Measurements from ENCODE around the gene LETM1. TPM values are rescaled to one million over a fixed set of nuclear protein-coding genes. Genes with fewer than 3 reads are reported as not detected.

Gene LETM1
- total RNA-seq, 1 experiment from 2014 or later = 102 TPM

DNA sequence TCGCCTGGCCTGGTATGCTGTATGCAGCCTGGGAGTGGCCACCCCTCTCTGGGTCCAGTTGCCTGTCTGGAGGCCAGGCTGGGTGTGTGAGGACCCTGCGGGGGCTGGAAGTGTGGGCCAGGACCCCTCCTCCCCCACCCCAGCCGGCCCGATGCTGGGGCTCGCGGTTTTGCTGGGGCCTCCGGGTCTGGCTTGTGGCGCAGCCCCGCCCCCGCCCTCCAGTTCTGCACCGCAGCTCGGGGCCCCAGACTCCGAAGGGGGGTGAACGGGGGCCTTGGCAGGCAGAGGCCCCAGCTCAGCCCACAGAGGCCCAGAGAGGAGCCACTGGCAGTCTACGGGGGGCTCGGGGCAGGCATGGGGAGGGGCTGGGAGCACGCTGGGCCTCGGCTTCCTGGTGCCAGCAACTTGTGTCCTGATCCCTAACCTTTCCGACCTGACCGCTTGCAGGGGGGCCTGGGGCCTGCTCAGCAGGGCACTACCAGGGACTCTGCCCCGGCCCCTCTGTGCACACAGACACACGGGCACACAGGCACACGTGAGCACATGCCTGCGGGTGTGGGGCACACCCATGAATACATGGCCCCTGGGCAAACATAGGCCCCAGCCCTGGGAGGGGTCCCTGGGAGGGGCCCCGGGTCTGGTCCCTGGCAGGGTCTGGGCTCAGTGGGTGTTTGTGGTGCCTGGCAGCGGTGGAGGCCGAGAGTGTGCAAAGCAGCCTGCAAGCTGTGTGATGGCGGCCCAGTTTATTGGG is 84.2 kb downstream of the LETM1 start:
- H3K27ac ChIP-seq (ENCODE audit: low read depth, low read length, poor library complexity, severe bottlenecking) = no peak overlapping the region
- no peak for DNase-seq (ENCODE audit: low spot score)
- no peaks in the 10 kb centered on the region for H3K36me3 ChIP-seq (ENCODE audit: insufficient read depth, low read length, poor library complexity, severe bottlenecking)
- no peaks in the 10 kb centered on the region for H3K27me3 ChIP-seq (replicated peaks; ENCODE audit: insufficient read depth, low read depth, low read length, poor library complexity)
- TF ChIP-seq, protein P1, sequence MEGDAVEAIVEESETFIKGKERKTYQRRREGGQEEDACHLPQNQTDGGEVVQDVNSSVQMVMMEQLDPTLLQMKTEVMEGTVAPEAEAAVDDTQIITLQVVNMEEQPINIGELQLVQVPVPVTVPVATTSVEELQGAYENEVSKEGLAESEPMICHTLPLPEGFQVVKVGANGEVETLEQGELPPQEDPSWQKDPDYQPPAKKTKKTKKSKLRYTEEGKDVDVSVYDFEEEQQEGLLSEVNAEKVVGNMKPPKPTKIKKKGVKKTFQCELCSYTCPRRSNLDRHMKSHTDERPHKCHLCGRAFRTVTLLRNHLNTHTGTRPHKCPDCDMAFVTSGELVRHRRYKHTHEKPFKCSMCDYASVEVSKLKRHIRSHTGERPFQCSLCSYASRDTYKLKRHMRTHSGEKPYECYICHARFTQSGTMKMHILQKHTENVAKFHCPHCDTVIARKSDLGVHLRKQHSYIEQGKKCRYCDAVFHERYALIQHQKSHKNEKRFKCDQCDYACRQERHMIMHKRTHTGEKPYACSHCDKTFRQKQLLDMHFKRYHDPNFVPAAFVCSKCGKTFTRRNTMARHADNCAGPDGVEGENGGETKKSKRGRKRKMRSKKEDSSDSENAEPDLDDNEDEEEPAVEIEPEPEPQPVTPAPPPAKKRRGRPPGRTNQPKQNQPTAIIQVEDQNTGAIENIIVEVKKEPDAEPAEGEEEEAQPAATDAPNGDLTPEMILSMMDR (conservative IDR thresholded peaks at IDR 0.05; ENCODE audit: low read depth, low read length) = no peak
- intact Hi-C loops (cut with micrococcal nuclease; ENCODE audit: unreplicated experiment) = no loop called here
- peaks cover 9% of the 10 kb centered on the region for H3K4me1 ChIP-seq (ENCODE audit: insufficient read depth, low read length, poor library complexity, severe bottlenecking)
- no TSS peak for BruUV-seq (replicated peaks)
- POLR2A ChIA-PET (ENCODE audit: low non-redundant PET) = no interaction called here
- H3K4me3 ChIP-seq (ENCODE audit: low read depth, low read length, poor library complexity, severe bottlenecking) = no peak overlapping the region
- H3K9me3 ChIP-seq (ENCODE audit: low read depth, low read length, poor library complexity, severe bottlenecking) = no peaks in the 10 kb centered on the region
- CTCF ChIA-PET = no interaction called here

DNA sequence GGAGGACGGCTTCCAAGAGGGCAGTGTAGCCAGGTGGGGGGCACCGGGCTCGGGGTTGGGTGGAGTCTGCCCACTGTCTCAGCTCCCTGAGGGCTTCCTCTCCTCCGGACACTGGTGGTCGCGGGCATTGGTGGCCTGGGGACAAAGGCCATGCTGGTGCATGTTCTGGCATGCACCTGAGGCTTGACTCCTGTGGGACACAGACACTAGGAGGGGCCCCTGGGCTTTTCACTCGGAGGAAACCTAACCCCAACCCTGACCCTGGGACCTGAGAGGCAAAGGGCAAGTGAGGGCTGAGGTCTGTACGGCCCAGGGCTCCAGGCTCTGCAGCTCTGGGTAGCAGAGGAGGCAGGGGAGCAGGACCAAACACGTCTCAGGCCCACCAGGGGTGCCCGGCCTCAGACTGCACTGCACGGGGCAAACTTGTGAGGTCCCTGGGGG is 85.1 kb downstream of the LETM1 start:
- TF ChIP-seq EZH2 (IDR thresholded peaks at IDR 0.05; ENCODE audit: borderline replicate concordance, low read depth, low read length, poor library complexity, severe bottlenecking) = no peak
- TF ChIP-seq, protein P1 (conservative IDR thresholded peaks at IDR 0.05; ENCODE audit: low read depth, low read length) = no peak
- Histone ChIP-seq H3K9me3 (ENCODE audit: low read depth, low read length, poor library complexity, severe bottlenecking) (no peaks in the 10 kb centered on the region), H3K4me1 (ENCODE audit: insufficient read depth, low read length, poor library complexity, severe bottlenecking) (peaks cover 14% of the 10 kb centered on the region), H3K27me3 (replicated peaks; ENCODE audit: insufficient read depth, low read depth, low read length, poor library complexity) (no peaks in the 10 kb centered on the region), H3K36me3 (ENCODE audit: insufficient read depth, low read length, poor library complexity, severe bottlenecking) (no peaks in the 10 kb centered on the region), H3K27ac (ENCODE audit: low read depth, low read length, poor library complexity, severe bottlenecking) (no peak overlapping the region), H3K4me3 (ENCODE audit: low read depth, low read length, poor library complexity, severe bottlenecking) (no peak overlapping the region)
- intact Hi-C loops (cut with micrococcal nuclease; ENCODE audit: unreplicated experiment) = no loop called here
- ChIA-PET POLR2A (ENCODE audit: low non-redundant PET) (no interaction called here), CTCF (no interaction called here)
- no peak for DNase-seq (ENCODE audit: low spot score)
- BruUV-seq (replicated peaks) = no TSS peak

DNA sequence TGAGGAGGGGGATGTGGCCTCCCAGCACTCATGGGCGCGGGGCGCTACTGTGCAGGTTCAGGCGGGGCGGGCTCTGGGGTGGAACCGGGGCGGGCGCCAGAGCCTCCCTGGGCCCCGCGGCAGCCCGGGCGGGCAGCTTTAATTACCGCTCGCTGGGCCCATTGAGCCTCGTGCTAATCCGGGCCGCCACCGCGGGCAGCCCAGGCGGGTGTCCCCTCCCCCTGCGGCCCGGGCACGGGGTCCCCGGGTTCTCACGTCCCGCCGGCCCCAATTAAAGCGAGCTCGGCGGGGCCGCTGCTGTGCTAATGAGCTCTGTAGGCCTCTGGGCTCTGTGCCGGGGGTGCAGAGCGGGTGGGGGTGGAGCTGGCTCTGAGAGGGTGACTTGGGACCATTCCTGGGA is 85.7 kb downstream of the LETM1 start:
- no peaks in the 10 kb centered on the region for H3K9me3 ChIP-seq (ENCODE audit: low read depth, low read length, poor library complexity, severe bottlenecking)
- ChIA-PET POLR2A (ENCODE audit: low non-redundant PET) (no interaction called here), CTCF (no interaction called here)
- no peak for DNase-seq (ENCODE audit: low spot score)
- peaks cover 14% of the 10 kb centered on the region for H3K4me1 ChIP-seq (ENCODE audit: insufficient read depth, low read length, poor library complexity, severe bottlenecking)
- intact Hi-C loops (cut with micrococcal nuclease; ENCODE audit: unreplicated experiment) = no loop called here
- H3K36me3 ChIP-seq (ENCODE audit: insufficient read depth, low read length, poor library complexity, severe bottlenecking) = no peaks in the 10 kb centered on the region
- BruUV-seq (replicated peaks) = no TSS peak
- TF ChIP-seq, protein P1 (conservative IDR thresholded peaks at IDR 0.05; ENCODE audit: low read depth, low read length) = no peak
- TF ChIP-seq EZH2 (IDR thresholded peaks at IDR 0.05; ENCODE audit: borderline replicate concordance, low read depth, low read length, poor library complexity, severe bottlenecking) = no peak
- no peak overlapping the region for H3K4me3 ChIP-seq (ENCODE audit: low read depth, low read length, poor library complexity, severe bottlenecking)
- H3K27me3 ChIP-seq (replicated peaks; ENCODE audit: insufficient read depth, low read depth, low read length, poor library complexity) = no peaks in the 10 kb centered on the region
- H3K27ac ChIP-seq (ENCODE audit: low read depth, low read length, poor library complexity, severe bottlenecking) = no peak overlapping the region

Data from A673 (cell line).